ENCODE measurements around the gene RPL38. TPM values are rescaled to one million over a fixed set of nuclear protein-coding genes. Genes with fewer than 3 reads are reported as not detected.
A peak's percentile ranks its signal among the peaks of the same experiment; 100 is the strongest.

RPL38 gene
- total and polyA plus RNA-seq, 4 experiments from 2014 or later, result 1,662 to 2,198 (median 2,063) TPM

DNA sequence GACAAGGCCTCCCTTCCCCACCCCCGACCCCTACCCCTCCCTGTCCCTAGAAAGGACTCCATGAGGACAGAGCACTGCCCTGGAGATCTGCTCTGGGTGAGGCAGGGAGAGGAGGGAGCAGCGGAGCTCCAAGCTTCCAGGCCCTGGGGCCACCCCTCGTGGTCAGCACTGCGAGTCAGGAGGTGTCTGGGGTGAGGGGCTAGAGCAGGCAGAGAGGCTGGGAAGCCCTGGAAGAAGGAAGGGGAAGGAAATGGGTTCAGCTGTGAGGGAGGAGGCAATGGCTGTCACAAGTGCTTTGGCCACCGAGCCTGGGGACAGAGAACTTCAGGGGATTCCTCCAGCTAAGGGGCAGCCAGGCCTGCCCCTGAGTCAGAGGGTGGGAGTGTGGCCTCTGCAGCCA is 42.4 kb downstream of the RPL38 start:
- Histone ChIP-seq H3K27me3 (ENCODE audit: insufficient read depth, low read length) (no peaks in the 10 kb centered on the region), H3K36me3 (ENCODE audit: insufficient read depth, low read length) (peaks cover 6% of the 10 kb centered on the region), H3K4me3 (ENCODE audit: low read length in 2 of 2) (no peak overlapping the region), H3K4me1 (ENCODE audit: insufficient read depth, low read length) (no peaks in the 10 kb centered on the region), H3K27ac (ENCODE audit: low read depth, low read length) (no peak overlapping the region), H3K9me3 (ENCODE audit: control insufficient read depth in 1 of 2, low read length in 2 of 2) (no peaks in the 10 kb centered on the region)
- POLR2A ChIA-PET (ENCODE audit: partially characterized antibody), result interaction anchor here (0.5 kb wide), 1 partner anchor 115 kb away, joined by 4 read pairs; no protein-coding TSS in a partner anchor
- H3K4me3 Mint-ChIP-seq, result no peak overlapping the region
- intact Hi-C loops (cut with micrococcal nuclease), result no loop called here
- peak overlapping the region in 4 of 7 donors; percentile 36 to 60 (median 58) for H3K27ac Mint-ChIP-seq
- no peaks in the 10 kb centered on the region for H3K27me3 Mint-ChIP-seq
- peaks cover 0 to 10% (median 3%) of the 10 kb centered on the region in 4 donors for H3K4me1 Mint-ChIP-seq
- peaks cover 4 to 17% of the 10 kb centered on the region in 2 donors for H3K36me3 Mint-ChIP-seq
- DNase-seq, result no peak
- CTCF ChIA-PET (ENCODE audit: partially characterized antibody), result interaction anchor here (1.8 kb wide), 1 partner anchor 29 kb away, joined by 5 read pairs; no protein-coding TSS in a partner anchor
- no peaks in the 10 kb centered on the region for H3K9me3 Mint-ChIP-seq

- no peak for DNase-seq
- no peak overlapping the region for H3K4me3 ChIP-seq (ENCODE audit: low read length in 2 of 2)
- Mint-ChIP-seq H3K9me3 (no peaks in the 10 kb centered on the region), H3K36me3 (peaks cover 19 to 36% of the 10 kb centered on the region in 2 donors), H3K4me1 (peaks cover 0 to 10% (median 6%) of the 10 kb centered on the region in 4 donors), H3K27me3 (no peaks in the 10 kb centered on the region), H3K27ac (peak overlapping the region in 1 of 7 donors; percentile 84), H3K4me3 (peak overlapping the region in 1 of 8 donors; percentile 49)
- H3K36me3 ChIP-seq (ENCODE audit: insufficient read depth, low read length), result peaks cover 3% of the 10 kb centered on the region
- H3K4me1 ChIP-seq (ENCODE audit: insufficient read depth, low read length), result no peaks in the 10 kb centered on the region
- intact Hi-C loops (cut with micrococcal nuclease), result no loop called here
- no peak overlapping the region for H3K27ac ChIP-seq (ENCODE audit: low read depth, low read length)
- ChIA-PET POLR2A (ENCODE audit: partially characterized antibody) (interaction anchor here (1.0 kb wide), 1 partner anchor 8 kb away, joined by 3 read pairs; no protein-coding TSS in a partner anchor), CTCF (ENCODE audit: partially characterized antibody) (interaction anchor here (1.1 to 1.3 kb wide), 2 partner anchors 47 to 49 kb away, joined by 3 read pairs; no protein-coding TSS in a partner anchor)
- H3K27me3 ChIP-seq (ENCODE audit: insufficient read depth, low read length), result no peaks in the 10 kb centered on the region
- H3K9me3 ChIP-seq (ENCODE audit: control insufficient read depth in 1 of 2, low read length in 2 of 2), result no peaks in the 10 kb centered on the region
These were observed 46.3 kb downstream of the RPL38 start for GRCh38 chr17:74249590-74250270.

- H3K36me3 ChIP-seq (ENCODE audit: insufficient read depth, low read length), result peaks cover 3% of the 10 kb centered on the region
- CTCF ChIA-PET (ENCODE audit: partially characterized antibody), result interaction anchor here (1.1 kb wide), 1 partner anchor 49 kb away, joined by 3 read pairs; no protein-coding TSS in a partner anchor
- Mint-ChIP-seq H3K9me3 (no peaks in the 10 kb centered on the region), H3K27ac (peak overlapping the region in 1 of 7 donors; percentile 44), H3K27me3 (no peaks in the 10 kb centered on the region), H3K36me3 (peaks cover 19 to 38% of the 10 kb centered on the region in 2 donors), H3K4me3 (no peak overlapping the region), H3K4me1 (peaks cover 0 to 10% (median 6%) of the 10 kb centered on the region in 4 donors)
- no peaks in the 10 kb centered on the region for H3K9me3 ChIP-seq (ENCODE audit: control insufficient read depth in 1 of 2, low read length in 2 of 2)
- H3K4me1 ChIP-seq (ENCODE audit: insufficient read depth, low read length), result no peaks in the 10 kb centered on the region
- no peak overlapping the region for H3K4me3 ChIP-seq (ENCODE audit: low read length in 2 of 2)
- H3K27ac ChIP-seq (ENCODE audit: low read depth, low read length), result no peak overlapping the region
- DNase-seq, result no peak
- no peaks in the 10 kb centered on the region for H3K27me3 ChIP-seq (ENCODE audit: insufficient read depth, low read length)
- intact Hi-C loops (cut with micrococcal nuclease), result no loop called here
- POLR2A ChIA-PET (ENCODE audit: partially characterized antibody), result no interaction called here
These were observed 47.0 kb downstream of the RPL38 start for GRCh38 chr17:74250324-74250995.

- no peaks in the 10 kb centered on the region for H3K9me3 ChIP-seq (ENCODE audit: control insufficient read depth in 1 of 2, low read length in 2 of 2)
- H3K36me3 Mint-ChIP-seq, result peaks cover 19 to 38% of the 10 kb centered on the region in 2 donors
- H3K4me3 ChIP-seq (ENCODE audit: low read length in 2 of 2), result no peak overlapping the region
- no peaks in the 10 kb centered on the region for H3K4me1 ChIP-seq (ENCODE audit: insufficient read depth, low read length)
- H3K9me3 Mint-ChIP-seq, result no peaks in the 10 kb centered on the region
- POLR2A ChIA-PET (ENCODE audit: partially characterized antibody), result no interaction called here
- peaks cover 0 to 10% (median 6%) of the 10 kb centered on the region in 4 donors for H3K4me1 Mint-ChIP-seq
- no peak overlapping the region for H3K4me3 Mint-ChIP-seq
- no peaks in the 10 kb centered on the region for H3K27me3 Mint-ChIP-seq
- CTCF ChIA-PET (ENCODE audit: partially characterized antibody), result no interaction called here
- H3K27me3 ChIP-seq (ENCODE audit: insufficient read depth, low read length), result no peaks in the 10 kb centered on the region
- intact Hi-C loops (cut with micrococcal nuclease), result no loop called here
- peak overlapping the region in 5 of 7 donors; percentile 13 to 74 (median 43) for H3K27ac Mint-ChIP-seq
- no peak for DNase-seq
- no peak overlapping the region for H3K27ac ChIP-seq (ENCODE audit: low read depth, low read length)
- peaks cover 3% of the 10 kb centered on the region for H3K36me3 ChIP-seq (ENCODE audit: insufficient read depth, low read length)
These were observed 47.6 kb downstream of the RPL38 start for GRCh38 chr17:74251051-74251450.

GRCh38 chr17:74251569-74251968 is 48.1 kb downstream of the RPL38 start:
- H3K36me3 Mint-ChIP-seq, result peaks cover 17 to 35% of the 10 kb centered on the region in 2 donors
- ChIA-PET CTCF (ENCODE audit: partially characterized antibody) (no interaction called here), POLR2A (ENCODE audit: partially characterized antibody) (interaction anchor here (1.4 kb wide), 1 partner anchor 38 kb away, joined by 5 read pairs; the partner anchor contains the start of gene TTYH2)
- no peak overlapping the region for H3K4me3 Mint-ChIP-seq
- H3K9me3 Mint-ChIP-seq, result no peaks in the 10 kb centered on the region
- H3K36me3 ChIP-seq (ENCODE audit: insufficient read depth, low read length), result peaks cover 3% of the 10 kb centered on the region
- H3K27me3 ChIP-seq (ENCODE audit: insufficient read depth, low read length), result no peaks in the 10 kb centered on the region
- H3K27ac Mint-ChIP-seq, result peak overlapping the region in 3 of 7 donors; percentile 13 to 53 (median 44)
- intact Hi-C loops (cut with micrococcal nuclease), result no loop called here
- peaks cover 0 to 8% (median 5%) of the 10 kb centered on the region in 4 donors for H3K4me1 Mint-ChIP-seq
- H3K4me1 ChIP-seq (ENCODE audit: insufficient read depth, low read length), result no peaks in the 10 kb centered on the region
- DNase-seq, result no peak
- no peak overlapping the region for H3K4me3 ChIP-seq (ENCODE audit: low read length in 2 of 2)
- no peak overlapping the region for H3K27ac ChIP-seq (ENCODE audit: low read depth, low read length)
- H3K27me3 Mint-ChIP-seq, result no peaks in the 10 kb centered on the region
- no peaks in the 10 kb centered on the region for H3K9me3 ChIP-seq (ENCODE audit: control insufficient read depth in 1 of 2, low read length in 2 of 2)

GRCh38 chr17:74252211-74252610 is 48.7 kb downstream of the RPL38 start:
- H3K36me3 ChIP-seq (ENCODE audit: insufficient read depth, low read length), result peaks cover 3% of the 10 kb centered on the region
- H3K4me1 ChIP-seq (ENCODE audit: insufficient read depth, low read length), result no peaks in the 10 kb centered on the region
- H3K9me3 ChIP-seq (ENCODE audit: control insufficient read depth in 1 of 2, low read length in 2 of 2), result no peaks in the 10 kb centered on the region
- no peaks in the 10 kb centered on the region for H3K27me3 Mint-ChIP-seq
- DNase-seq, result no peak
- intact Hi-C loops (cut with micrococcal nuclease), result no loop called here
- no peak overlapping the region for H3K27ac Mint-ChIP-seq
- POLR2A ChIA-PET (ENCODE audit: partially characterized antibody), result interaction anchor here (0.9 to 1.4 kb wide), 2 partner anchors 39 to 41 kb away, joined by 3 to 5 read pairs; partner anchors contain the start of gene TTYH2
- H3K4me3 ChIP-seq (ENCODE audit: low read length in 2 of 2), result no peak overlapping the region
- peaks cover 0 to 6% (median 4%) of the 10 kb centered on the region in 4 donors for H3K4me1 Mint-ChIP-seq
- no peaks in the 10 kb centered on the region for H3K9me3 Mint-ChIP-seq
- CTCF ChIA-PET (ENCODE audit: partially characterized antibody), result no interaction called here
- no peak overlapping the region for H3K27ac ChIP-seq (ENCODE audit: low read depth, low read length)
- no peak overlapping the region for H3K4me3 Mint-ChIP-seq
- no peaks in the 10 kb centered on the region for H3K27me3 ChIP-seq (ENCODE audit: insufficient read depth, low read length)
- H3K36me3 Mint-ChIP-seq, result peaks cover 14 to 35% of the 10 kb centered on the region in 2 donors

GRCh38 chr17:74253036-74253435 is 49.6 kb downstream of the RPL38 start:
- H3K36me3 ChIP-seq (ENCODE audit: insufficient read depth, low read length), result peaks cover 3% of the 10 kb centered on the region
- CTCF ChIA-PET (ENCODE audit: partially characterized antibody), result no interaction called here
- no peak for DNase-seq
- H3K27ac Mint-ChIP-seq, result no peak overlapping the region
- POLR2A ChIA-PET (ENCODE audit: partially characterized antibody), result no interaction called here
- no peak overlapping the region for H3K27ac ChIP-seq (ENCODE audit: low read depth, low read length)
- no peaks in the 10 kb centered on the region for H3K9me3 Mint-ChIP-seq
- peaks cover 0 to 6% (median 4%) of the 10 kb centered on the region in 4 donors for H3K4me1 Mint-ChIP-seq
- no peak overlapping the region for H3K4me3 Mint-ChIP-seq
- H3K4me1 ChIP-seq (ENCODE audit: insufficient read depth, low read length), result no peaks in the 10 kb centered on the region
- H3K27me3 ChIP-seq (ENCODE audit: insufficient read depth, low read length), result no peaks in the 10 kb centered on the region
- H3K27me3 Mint-ChIP-seq, result no peaks in the 10 kb centered on the region
- H3K4me3 ChIP-seq (ENCODE audit: low read length in 2 of 2), result no peak overlapping the region
- no peaks in the 10 kb centered on the region for H3K9me3 ChIP-seq (ENCODE audit: control insufficient read depth in 1 of 2, low read length in 2 of 2)
- H3K36me3 Mint-ChIP-seq, result peaks cover 14 to 35% of the 10 kb centered on the region in 2 donors
- intact Hi-C loops (cut with micrococcal nuclease), result no loop called here

Data from CD4-positive, alpha-beta memory T cell (primary cell).